HL-60/S4 treated with retinoic acid at 250 ng/mL for 4 days and 3 days (cell line): ENCODE results near the gene TESK1.

Source experiments
- in situ Hi-C: fragments of 300-500 bp; cut with MboI; formaldehyde crosslinking; loops from 2 replicates; pipeline ENCODE4 v1.7.0; 2022; ENCODE audit warnings: low sequenced_read_pairs

Gene TESK1, protein sequence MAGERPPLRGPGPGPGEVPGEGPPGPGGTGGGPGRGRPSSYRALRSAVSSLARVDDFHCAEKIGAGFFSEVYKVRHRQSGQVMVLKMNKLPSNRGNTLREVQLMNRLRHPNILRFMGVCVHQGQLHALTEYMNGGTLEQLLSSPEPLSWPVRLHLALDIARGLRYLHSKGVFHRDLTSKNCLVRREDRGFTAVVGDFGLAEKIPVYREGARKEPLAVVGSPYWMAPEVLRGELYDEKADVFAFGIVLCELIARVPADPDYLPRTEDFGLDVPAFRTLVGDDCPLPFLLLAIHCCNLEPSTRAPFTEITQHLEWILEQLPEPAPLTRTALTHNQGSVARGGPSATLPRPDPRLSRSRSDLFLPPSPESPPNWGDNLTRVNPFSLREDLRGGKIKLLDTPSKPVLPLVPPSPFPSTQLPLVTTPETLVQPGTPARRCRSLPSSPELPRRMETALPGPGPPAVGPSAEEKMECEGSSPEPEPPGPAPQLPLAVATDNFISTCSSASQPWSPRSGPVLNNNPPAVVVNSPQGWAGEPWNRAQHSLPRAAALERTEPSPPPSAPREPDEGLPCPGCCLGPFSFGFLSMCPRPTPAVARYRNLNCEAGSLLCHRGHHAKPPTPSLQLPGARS

DNA sequence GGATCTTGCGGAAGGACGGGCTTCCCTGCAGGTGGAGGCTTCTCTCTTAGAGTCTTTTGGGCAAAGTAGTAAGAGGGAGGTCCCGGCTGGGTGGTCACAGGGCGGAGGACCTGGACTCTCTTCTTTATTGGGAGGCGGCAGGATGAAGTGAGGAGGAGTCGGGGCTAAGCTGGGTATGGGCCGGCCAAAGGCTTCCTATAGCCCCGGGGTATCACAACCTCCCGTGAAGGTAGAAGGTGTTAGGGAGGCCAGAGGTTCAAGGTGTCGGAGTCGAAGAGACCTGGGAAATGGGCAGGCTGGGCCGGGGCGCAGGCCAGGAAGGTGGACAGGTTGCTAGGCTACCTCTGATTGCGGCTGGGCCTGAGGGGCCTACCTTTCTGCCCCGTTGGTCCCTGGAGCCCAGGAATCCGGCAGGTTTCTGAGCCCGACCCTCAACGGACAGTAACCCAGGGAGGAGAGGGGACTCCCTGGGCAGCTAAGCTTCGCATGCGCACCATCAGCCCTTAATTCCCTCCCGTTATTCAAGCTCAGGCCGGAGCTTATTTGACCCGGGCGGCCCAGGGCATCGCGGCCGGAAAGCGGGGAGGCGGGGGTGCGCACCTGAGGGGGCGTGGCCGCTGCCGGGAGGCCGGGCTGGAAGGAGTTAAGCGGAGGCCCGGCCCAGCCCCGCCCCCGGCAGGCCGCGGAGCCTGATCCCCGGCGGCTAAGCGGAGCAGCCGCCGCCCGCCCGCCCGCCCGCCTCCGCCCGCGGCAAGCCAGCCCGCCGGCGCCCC, at the start of gene TESK1:
Gene TESK1 (plus strand): TSS at position 685 of the 773 bp plus-strand sequence. CDS start 358 bp downstream, outside the sequence.
- in situ Hi-C loops: no loop called here

DNA sequence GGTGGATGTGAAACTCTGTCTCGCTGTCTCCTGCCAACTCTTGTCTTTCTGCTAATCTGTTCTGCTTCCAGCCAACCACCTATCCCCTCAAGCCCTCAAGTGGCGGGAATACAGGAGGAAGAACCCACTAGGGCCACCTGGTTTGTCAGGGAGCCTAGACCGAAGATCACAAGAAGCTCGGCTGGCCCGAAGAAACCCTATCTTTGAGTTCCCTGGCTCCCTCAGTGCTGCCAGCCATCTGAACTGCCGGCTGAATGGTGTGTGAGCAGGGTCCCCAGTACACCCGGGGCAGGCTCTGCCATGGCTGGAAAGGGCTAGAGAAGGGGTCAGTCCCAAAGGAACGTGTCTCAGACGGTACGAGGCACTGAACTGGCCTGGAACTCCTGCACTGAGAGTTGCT, 49.2 kb upstream of the TESK1 start:
- in situ Hi-C loops: no loop called here

DNA sequence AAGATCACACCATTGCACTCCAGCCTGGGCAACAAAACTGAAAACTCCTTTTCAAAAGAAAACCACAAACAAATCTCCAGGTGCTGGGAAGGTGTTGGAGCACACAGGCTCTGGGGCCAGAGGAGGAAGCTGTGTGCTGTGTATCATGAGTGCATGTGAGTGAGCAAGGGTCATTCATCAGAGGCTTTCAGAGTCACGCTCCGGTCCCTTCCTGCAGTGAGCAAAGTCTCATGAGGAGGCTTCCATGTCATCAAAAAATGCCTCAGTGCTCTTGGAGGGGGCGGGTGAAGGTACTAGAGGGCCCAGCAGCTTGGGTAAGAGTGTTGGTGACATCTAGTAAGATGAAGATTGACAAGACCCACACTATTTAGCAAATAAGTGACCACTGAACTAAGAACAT, 48.3 kb upstream of the TESK1 start:
- in situ Hi-C loops: no loop called here

DNA sequence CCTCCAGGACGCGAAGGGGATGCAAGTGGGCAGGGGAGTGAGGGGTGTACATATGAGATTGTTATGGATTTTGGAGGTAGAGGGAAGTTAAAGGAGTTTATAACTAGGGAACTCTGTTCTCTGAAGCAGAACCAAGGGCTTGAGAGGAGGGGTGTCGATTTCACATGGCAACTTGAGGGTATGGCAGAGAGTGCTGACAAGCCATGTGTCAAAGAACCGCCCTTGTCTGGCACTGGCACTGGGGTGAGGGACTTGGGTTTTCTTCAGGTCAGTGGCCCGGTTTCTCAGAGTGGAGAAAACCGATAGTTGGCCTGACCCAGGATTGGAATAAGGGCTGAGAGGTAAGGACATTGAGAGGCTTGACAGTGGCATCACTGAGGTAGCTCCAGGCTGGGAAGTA, 47.7 kb upstream of the TESK1 start:
- in situ Hi-C loops: no loop called here

DNA sequence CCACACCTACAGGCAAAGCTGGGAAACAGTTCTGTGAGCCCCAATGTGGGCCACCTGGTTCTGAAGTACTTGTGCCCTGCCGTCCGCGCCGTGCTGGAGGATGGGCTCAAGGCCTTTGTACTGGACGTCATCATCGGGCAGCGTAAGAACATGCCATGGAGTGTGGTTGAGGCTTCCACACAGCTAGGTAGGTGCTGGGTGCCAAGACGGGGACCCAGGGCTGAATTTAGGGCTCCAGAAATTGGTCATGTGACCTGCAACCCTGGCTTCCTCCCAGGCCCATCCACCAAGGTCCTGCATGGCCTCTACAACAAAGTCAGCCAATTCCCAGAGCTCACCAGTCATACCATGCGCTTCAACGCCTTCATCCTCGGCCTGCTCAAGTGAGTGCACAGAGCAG, 46.9 kb upstream of the TESK1 start:
- in situ Hi-C loops: no loop called here

DNA sequence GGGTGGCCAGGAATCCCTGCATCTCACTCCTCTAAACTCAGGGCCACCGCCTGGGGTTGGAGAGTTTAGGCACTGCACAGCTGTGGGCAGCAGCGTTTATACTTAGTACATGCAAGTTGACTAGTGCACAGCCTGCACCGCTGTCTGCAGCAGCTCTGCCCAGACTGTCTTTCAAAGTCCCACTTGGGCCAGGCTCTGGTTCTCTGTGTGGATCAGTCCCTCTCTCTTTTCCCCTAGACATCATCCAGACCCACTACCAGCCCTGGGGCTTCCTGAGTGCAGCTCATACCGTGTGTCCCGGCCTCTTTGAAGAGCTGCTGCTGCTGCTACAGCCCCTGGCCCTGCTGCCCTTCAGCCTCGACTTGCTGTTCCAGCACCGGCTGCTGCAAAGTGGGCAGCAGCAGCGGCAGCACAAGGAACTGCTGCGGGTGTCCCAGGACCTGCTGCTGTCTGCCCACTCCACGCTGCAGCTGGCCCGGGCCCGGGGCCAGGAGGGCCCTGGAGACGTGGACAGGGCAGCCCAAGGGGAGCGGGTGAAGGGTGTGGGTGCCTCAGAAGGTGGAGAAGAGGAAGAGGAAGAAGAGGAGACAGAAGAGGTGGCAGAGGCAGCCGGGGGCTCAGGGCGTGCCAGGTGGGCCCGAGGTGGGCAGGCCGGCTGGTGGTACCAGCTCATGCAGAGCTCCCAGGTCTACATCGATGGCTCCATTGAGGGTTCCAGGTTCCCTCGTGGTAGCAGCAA, 45.1 kb upstream of the TESK1 start:
- in situ Hi-C loops: no loop called here

DNA sequence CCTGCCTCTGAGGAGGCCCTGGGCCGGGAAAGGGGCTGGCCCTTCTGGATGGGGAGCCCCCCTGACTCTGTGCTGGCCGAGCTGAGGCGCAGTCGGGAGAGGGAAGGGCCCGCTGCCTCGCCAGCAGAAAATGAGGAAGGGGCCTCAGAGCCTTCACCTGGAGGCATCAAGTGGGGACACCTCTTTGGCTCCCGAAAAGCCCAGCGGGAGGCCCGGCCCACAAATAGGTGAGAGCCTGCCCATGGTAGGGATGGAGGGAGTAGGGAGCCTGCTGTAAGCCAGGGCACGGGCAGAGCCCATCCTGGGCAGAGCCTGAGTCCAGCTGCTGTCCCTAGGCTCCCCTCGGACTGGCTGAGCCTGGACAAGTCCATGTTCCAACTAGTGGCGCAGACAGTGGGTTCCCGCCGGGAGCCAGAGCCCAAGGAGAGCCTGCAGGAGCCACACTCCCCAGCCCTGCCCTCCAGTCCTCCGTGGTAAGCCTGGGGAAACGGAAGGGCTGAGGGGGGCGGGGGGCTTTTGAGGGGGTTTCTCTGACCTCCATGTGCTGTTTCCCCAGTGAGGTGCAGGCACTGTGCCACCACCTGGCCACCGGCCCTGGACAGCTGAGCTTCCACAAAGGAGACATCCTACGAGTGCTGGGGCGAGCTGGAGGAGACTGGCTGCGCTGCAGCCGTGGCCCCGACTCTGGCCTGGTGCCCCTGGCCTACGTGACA, 44.3 kb upstream of the TESK1 start:
- in situ Hi-C loops: no loop called here

DNA sequence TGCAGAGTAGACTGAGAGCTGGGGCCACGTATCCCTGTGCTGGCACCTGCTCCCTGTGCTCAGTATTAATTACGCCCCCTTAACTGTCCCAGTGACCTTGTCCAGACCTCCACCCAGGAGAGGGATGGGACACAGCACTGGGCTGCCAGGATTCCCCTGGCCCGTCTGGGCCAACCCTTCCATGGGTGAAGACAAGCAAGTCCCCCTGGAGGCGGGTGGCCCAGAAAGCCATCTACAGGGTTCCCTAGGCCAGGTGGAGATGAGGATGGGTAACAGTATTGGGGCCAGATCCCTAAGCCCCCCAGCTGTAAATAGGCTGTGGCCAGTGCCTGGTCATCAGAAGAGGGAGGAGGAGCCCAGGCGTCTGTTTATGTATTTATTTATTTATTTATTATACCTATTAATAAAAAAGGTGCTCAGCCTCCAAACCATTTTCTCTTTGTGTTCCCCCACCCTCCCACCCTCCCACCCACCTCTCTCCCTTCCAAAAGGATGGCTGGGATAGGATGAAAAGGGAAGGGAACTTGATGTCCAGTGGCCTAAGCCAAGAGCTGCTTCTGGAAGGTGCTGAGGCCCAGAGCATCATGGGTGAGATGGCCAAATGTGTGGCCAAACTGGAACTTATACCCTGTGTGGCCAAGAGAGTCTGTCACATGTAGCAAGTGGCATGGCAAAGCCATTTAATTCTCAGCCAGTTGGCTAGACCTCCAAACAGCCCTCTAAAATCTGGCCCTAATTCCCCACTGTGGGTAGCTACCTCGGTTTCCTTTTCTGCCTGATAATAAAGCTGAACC, 43.4 kb upstream of the TESK1 start:
- in situ Hi-C loops: no loop called here

DNA sequence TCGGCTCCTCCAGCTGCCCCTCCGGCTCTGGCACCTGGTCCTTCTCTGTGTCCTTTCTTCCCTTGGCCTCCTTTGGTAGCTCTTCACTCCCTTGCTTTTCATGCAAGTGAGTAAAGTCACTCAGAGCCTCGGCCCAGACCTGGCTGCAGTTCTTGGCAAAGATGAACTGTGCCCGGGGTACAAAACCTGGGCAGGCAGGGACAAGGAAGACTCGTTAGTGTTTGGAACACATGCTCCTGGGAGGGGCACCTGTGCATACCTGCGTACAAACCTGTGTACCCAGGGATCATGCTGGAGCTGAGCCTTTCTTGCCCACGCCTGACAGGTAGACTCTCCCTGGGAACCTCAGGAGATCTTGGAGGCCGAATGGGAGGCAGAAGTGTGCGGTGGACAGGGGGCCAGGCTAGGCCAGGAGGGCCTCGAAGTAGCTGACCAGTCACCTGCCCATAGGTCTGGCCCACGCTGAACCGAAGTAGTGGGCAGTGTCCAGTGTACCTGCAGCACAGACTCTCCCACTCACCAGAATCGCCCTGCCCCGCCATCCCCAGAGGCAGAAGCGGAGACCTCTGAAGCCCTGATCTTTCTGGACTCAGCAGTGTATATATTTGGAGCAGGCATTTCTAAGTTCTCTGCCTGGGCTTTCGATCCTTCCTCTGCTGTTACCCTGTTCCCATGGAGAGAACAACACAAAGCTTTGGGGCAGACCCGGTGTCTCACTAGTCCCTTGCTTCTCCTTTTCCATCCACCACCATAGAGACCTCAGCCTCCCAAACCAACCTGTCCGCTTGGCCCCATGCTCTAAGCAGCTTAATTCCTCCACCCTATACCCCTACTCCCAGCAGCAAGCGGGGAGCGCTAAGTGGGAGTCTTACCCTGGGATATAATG, 41.9 kb upstream of the TESK1 start:
- in situ Hi-C loops: no loop called here

DNA sequence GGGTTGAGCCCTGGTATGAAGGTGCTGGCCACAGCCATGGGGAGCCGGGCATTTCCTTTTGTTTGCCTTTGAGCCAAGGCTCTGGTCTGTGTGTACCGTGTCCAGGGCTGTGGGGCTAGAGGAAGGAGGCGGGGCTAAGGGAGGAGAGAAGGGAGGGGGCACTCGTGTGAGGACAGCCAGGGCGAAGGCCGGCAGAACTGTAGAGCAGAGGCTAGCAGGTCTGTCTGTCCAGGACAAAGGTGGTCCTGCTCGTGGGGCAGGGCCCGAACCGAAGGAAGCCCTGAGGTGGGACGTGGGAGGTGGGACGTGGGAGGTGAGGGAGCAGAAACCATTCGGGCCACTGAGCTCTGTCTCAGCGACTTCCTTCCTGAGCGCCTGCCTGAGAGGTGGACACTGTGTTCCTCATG, 41.3 kb upstream of the TESK1 start:
- in situ Hi-C loops: no loop called here

DNA sequence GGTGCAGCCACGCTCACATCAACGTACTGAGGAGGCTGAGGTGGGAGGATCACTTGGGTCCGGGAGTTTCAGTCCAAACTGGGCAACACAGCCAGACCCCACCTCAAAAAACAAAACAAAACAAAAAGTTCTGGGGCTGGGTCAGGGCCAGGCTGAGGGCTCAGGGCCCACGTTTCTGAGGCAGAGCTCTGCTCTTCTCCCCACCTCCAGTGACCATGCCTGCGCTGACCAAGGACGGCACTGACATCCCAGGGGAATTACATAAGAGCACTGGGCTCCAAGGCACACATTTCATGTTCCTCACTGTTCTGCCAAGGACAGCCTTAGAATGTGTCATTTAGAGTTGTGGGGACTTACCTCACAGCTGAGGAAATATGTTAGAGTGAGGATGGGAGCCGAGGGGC, 40.4 kb upstream of the TESK1 start:
- in situ Hi-C loops: no loop called here

DNA sequence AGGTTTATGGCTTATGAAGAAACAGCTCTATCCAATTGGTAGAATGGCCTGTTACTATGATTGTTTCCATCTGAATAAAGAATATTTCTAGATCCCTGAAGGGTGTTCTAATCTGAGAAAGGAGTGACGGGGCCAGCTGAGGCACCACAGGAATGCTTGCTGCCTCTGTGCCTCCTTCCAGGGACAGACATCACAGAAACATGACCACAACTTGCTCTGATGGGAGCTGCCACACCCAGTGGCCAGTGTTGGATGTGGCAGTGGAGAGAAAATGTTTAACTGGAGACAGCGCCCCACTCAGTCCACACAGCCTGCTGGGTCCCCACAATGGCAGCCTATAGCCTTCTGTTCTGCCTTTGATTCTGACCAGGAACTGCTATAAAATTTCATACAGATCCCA, 38.6 kb upstream of the TESK1 start:
- in situ Hi-C loops: no loop called here

DNA sequence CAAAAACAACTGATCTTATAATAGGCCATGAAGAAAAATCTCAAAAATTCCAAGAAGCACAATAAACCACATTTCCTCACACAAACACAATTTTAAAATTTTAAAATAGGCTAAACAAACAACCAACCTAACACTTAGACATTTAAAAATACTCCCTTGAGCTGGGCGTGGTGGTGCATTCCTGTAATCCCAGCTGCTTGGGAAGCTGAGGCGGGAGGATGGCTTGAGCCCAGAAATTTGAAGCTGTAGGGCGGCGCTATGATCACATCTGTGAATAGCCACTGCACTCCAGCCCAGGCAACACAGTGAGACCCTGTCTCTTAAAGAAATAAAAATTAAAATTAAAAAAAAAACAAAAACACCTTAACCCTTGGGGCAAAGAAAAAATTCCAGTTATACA, 36.9 kb upstream of the TESK1 start:
- in situ Hi-C loops: no loop called here

DNA sequence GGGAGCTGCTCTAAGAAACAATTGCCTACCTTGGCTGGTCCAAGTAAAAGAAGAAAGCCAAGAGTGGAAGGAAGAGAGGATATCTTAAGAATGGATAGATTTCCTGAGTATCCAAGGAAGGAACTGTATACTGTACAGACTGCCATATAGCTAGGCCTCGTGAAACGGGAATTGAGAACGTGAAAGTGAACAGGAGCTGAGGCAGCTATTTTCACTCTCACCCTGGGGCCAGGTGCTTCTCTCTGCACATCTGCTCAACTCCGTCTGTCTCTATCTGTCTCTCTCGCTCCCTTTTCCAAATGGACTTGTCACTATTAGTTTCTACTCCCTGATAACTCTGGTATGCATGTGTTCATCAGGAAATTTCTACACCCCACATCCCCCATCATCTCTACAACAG, 35.9 kb upstream of the TESK1 start:
- in situ Hi-C loops: no loop called here

DNA sequence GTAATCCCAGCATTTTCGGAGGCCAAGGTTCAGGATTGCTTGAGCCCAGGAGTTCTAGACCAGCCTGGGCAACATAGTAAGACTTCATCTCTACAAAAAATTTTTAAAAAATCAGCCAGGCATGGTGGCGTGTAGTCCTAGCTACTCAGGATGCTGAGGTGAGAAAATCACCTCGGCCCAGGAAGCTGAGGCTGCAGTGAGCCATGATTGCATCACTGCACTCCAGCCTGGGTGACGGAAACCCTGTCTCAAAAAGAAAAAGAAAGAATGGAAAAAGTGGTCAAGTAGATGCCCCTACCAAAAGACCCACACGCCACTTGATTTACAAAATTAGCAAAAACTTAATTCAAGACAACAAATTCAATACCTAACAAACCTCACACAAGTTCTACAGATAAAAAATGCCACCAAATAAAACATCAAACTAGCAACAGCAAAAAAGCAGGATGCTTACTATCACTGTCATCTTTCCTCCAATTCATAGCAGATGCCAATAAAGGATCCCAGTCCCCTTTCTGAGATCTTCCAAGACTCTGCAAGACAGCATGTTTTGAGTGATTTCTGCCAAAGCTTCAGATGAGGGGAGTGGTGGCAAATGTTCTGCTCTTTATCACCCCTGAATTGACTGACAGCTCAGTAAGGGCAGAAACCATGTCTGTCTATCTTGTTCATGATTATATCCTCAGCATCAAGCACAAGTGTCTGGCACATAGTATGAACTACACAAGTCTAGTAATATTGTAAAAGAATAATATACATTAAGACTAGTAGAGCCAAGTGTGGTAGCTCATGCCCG, 34.2 kb upstream of the TESK1 start:
- in situ Hi-C loops: no loop called here

DNA sequence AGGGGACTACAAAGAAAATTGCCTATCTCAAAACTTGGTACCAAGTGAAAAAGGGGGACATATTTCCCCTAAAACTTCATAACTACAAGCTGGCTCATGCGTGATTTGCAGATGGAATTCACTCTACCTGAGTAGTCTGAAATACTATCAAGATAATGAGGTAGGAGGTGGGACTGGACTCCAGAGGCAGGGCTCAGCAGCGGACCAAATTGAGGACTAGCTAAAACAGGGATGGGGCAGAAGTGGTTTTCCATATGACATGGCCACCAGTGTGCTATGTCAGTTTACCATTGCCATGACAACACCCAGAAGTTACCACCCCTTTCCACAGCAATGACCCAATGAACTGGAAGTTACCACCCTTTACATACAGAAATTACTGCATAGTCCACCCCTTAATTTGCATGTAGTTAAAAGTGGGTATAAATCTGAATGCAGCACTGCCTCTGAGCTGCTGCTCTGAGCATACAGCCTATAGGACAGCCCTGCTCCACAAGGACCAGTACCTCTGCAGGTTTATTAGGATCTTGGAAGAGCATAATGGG, 30.4 kb upstream of the TESK1 start:
- in situ Hi-C loops: no loop called here

DNA sequence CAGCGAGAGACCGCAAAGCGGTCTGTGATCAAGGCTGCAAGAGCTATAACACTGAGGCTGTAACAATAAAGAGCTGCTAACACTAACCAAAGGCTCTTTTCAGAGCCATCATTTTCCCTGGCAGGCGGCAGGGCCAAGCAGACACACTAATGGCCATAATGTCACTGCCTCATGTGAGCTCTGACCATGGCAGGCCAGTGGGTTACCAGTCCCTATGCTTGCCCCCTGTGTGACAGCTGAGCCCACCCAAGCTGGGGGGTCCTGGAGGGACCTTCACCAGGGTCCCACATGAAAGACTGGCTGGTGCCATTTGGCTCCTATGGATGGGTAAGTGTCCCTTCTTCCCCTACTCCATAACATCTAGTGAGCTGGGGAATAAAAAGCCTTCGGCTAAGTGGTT, 29.6 kb upstream of the TESK1 start:
- in situ Hi-C loops: no loop called here

DNA sequence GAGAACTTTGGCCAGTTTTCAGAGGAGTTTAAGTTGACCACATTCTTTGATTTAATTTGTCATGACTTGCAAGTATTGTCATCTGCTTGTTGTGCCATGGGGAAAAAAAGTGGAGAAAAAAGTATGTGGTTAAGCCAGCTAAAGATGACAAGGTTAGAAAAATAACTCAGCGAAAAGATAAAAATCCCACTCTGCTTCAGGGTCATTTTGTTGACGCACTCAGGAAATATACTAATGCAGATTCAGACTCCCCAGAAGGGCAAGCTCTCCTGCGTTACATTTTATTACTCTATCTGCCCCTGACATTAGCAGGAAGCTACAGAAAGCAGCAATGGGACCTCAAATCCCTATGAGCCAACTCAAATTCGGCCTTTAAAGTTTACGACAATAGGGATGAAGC, 27.6 kb upstream of the TESK1 start:
- in situ Hi-C loops: no loop called here
